NOMO-1 (cell line): Measurements from ENCODE around the gene ACTR8.
"Not testable (repeated sequence)": the region's sequence is repeated elsewhere in the genome, so short reads cannot be mapped to it uniquely, and the experiment has no call there.

Experiments used
- DNase-seq, 2 experiments: peaks; one replicate each; lab custom pipeline; 2025; ENCODE audit not compliant: unreplicated experiment in 2 of 2; lab: John Stamatoyannopoulos, UW

The ACTR8 gene, protein sequence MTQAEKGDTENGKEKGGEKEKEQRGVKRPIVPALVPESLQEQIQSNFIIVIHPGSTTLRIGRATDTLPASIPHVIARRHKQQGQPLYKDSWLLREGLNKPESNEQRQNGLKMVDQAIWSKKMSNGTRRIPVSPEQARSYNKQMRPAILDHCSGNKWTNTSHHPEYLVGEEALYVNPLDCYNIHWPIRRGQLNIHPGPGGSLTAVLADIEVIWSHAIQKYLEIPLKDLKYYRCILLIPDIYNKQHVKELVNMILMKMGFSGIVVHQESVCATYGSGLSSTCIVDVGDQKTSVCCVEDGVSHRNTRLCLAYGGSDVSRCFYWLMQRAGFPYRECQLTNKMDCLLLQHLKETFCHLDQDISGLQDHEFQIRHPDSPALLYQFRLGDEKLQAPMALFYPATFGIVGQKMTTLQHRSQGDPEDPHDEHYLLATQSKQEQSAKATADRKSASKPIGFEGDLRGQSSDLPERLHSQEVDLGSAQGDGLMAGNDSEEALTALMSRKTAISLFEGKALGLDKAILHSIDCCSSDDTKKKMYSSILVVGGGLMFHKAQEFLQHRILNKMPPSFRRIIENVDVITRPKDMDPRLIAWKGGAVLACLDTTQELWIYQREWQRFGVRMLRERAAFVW

DNA sequence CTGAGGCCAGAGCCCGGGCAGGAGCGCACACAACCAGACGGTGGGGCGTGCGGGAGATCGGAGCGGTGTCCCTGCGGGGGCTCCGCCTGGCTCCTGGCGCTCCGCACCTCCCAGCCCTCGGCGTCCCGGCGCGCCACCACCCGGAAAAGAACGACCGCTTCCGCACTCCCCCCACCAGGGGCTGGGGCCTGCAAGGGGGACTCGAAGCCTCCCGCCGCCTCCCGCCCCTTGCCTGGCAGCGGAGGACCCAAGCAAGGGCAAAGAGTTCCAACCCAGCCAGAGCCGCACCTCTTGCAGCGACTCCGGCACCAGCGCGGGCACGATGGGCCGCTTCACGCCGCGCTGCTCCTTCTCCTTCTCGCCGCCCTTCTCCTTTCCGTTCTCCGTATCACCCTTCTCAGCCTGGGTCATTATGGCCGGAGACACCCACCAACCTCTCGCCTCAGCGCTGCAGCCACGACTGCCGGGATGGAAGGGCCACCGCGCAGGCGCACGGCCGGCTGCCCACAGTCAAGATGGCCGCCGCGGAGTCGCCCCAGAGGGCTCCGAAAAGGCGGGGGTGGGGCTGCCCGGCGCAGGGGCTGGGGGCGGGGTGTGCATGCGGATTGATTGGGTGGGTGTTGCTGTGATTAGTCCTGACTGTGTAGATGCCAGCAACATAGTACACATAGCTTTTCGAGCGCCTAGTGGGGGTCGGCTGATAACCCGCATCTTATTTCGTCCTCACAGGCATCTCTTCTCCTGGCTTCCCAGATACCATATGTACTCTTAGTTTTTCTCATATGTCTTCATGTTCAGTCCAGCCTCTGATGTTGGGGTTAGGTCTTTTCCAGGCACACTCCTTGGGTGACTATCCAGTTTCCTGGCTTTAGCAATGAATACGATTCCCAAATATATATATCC is at the start of gene ACTR8:
ACTR8 (minus strand) TSS at position 462 of the 903 bp plus-strand sequence; CDS start at position 411, 51 bp downstream.
- peak; percentile 84 to 89 for DNase-seq

DNA sequence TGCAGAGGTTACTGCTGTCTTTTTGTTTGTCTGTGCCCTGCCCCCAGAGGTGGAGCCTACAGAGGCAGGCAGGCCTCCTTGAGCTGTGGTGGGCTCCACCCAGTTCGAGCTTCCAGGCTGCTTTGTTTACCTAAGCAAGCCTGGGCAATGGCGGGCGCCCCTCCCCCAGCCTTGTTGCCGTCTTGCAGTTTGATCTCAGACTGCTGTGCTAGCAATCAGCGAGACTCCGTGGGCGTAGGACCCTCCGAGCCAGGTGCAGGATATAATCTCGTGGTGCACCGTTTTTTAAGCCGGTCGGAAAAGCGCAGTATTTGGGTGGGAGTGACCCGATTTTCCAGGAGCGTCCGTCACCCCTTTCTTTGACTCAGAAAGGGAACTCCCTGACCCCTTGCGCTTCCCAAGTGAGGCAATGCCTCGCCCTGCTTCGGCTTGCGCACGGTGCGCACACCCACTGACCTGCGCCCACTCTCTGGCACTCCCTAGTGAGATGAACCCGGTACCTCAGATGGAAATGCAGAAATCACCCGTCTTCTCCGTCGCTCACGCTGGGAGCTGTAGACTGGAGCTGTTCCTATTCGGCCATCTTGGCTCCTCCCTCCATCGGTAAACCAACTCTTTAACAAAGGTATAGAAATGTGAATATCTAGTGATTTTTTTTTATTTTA is 45.4 kb upstream of the ACTR8 start:
- not testable (repeated sequence) for DNase-seq

- DNase-seq = peak in 1 of 2 experiments; percentile 1
Observed at GRCh38 chr3:53921296-53921695, 39.3 kb upstream of the ACTR8 start.

DNA sequence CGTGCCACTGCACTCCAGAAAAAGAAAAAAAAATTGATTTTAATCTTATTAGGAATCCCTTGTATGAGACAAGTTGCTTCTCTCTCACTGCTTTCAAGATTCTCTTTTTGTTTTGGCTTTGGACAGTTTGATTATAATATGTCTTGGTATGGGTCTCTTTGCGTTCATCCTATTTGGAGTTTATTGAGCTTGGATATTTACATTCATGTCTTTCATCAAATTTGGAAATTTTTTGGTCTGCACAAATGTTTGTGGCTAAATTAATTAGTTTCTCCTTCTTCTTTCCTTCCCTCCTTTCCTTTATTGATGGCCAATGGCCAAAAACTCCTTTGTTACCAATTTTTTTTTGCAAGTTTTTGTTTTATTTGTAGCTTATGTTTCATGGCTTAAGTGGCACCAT is 37.8 kb upstream of the ACTR8 start:
- DNase-seq = no peak

- no peak for DNase-seq
Observed at GRCh38 chr3:53913401-53913800, 31.4 kb upstream of the ACTR8 start.

DNA sequence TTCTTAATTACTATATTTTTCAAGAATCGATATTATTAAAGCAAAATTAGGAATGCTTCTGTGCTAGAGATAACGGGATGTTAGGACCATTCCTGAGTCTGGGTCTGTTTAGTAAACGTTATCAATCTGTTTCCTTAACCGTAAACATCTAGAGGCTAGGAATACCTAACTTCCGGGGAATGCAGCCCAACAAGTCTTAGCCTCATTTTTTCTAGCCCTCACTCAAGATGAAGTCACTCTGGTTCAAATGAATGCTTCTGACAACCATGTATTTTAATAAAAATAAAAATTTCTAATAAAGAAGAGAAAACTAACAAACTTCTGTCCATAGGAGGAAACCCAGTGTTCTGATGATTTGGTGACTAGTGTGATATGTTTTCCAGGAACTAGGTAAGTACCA is 20.8 kb upstream of the ACTR8 start:
- no peak for DNase-seq

- DNase-seq = no peak
Observed at GRCh38 chr3:53902067-53902466, 20.1 kb upstream of the ACTR8 start.

GRCh38 chr3:53900666-53901331 is 18.8 kb upstream of the ACTR8 start:
- DNase-seq = no peak

DNA sequence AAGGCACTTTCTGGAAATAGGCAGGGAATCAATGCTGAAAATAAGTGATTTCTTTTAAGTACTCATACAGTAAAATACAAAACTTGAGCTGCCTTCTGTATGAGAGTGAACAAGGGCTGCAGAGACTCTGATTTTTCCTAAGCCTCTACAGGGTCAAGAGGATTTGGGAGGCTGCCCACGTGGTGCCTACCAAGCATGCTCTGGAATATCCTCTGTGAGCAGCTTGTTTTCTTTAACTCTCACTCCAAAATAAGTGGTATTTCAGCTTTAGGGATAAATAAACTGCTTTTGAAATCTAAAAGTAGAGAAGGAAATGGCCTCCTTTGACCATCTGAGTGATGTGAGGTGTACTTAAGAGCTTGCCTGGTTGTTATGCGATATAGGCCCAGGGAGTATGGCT is 17.8 kb upstream of the ACTR8 start:
- no peak for DNase-seq

DNA sequence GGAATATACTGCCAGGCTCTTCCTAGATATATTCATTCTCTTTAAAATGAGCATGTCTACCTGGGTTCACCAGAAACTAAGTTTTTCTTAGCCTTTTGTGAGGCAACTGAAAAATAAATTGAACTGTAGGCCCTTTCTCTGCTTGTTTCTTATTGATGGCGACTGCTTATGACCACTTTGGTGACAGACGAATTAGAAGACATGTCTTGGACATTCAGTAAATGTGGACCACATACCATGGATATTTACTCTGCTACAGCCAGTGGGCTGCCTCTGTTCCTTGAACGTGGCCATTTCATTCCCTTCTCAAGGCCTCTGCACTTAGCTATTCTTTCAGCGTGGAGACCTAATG is 10.3 kb upstream of the ACTR8 start:
- DNase-seq = no peak

DNA sequence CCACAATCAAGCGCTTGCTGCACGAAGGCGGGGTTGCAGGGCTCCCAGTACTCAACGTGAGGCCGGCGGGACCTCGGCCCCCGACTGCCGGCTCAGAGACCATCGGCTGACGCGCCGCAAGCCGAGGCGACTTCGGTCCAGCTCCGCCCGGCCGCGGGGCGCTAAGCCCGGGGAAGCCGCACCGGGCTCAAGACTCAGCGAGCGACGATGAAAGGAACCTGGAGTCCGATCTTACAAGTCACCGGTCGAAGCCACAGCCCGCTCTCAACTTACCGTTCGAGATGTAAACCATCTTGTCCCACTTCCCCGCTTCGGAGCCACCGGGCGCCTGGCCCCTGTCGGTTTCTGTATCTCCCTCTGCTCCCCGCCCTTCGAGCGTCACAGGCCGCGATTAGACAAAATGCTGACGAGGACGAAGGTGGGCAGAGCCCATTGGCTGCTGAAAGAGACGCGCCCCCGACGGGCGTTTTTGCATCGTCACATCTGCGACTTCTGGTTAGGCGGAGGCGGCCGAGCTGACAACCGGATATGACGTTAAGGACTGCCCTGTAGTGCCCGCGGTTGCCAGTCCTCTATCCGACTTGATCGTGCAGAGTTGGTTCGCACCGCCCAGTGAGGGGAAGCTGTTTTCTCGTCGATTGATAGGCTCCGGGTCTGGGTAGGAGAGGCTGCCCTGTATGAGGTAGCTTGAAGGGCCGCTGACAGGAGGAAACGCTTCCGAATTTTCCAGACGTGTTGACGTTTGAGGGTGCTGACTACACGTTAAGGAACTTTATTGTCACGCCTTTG is 9.7 kb upstream of the ACTR8 start, which contains the start of gene SELENOK:
SELENOK (minus strand) TSS at position 363 of the 789 bp plus-strand sequence.
- peak; percentile 98 to 99 for DNase-seq

DNA sequence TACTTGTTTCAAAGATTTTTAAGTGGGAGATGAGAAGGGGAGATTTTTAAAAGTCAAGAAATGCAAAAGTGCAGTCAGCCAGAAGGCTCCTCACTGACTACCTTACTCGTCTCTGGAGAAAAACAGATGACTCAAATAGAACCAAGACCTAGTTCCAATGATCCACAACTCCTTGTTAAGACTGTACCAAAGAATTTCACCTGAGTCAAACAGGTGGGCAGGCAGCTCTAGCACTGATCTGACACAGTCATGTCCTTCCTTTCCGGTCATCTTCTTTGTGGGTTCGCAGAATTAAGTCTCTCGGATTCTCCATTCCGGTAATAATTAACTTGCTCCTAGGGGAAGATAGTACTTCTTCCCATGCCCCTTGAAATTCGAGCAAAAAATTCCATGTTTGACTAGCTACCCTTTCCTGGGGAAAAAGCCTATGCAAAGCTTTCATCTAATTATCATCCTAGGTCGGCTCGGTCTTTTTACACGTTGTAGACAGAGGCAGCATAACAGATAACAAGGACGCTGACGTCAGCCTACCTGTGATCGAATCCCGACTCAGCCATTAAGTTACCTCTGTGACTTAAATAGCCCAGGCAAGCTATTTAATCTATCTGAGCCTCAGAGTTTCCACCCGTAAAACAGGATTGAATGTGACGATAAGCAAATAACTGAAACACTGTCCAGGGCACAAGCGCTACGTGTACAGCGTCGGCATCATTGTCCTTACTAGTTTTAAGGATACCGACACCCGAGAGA is 8.9 kb upstream of the ACTR8 start:
- DNase-seq = peak in 1 of 2 experiments; percentile 4

DNA sequence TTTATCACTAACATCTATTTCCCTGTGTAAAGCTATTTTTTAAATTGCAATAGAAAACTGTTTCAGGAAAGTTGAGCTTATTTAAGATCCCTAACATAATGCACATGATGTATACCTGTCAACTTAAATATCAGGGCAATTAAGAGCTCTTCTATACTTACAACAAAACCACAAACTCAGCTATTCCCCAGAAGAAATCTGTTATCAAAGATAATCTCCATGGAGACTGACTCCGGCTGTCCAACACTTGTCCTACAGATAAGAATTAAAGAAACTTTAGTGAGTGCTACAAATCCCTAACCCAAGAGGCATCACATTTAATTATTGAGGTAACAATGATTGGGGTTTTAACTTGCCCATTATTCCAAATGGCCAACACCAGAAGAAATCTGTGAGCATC is 6.3 kb upstream of the ACTR8 start:
- no peak for DNase-seq

DNA sequence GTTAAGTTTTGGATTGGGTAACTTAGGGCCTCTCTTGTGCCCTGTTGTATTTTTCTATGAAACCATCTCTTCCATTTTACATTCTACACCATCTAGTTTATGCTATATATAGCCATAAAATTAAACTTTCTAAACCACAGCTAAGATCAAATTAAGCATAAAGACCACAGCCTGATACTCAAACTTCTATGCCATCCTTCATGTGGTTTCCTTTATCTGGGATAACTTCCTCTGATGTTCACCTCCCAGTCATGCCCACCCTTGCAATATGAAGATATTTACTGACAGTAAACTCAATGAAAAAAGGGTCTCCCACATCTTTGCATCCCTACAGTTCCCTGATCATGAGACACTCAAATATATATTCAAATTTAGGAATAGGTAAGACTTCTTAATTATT is 5.5 kb upstream of the ACTR8 start:
- DNase-seq = no peak

DNA sequence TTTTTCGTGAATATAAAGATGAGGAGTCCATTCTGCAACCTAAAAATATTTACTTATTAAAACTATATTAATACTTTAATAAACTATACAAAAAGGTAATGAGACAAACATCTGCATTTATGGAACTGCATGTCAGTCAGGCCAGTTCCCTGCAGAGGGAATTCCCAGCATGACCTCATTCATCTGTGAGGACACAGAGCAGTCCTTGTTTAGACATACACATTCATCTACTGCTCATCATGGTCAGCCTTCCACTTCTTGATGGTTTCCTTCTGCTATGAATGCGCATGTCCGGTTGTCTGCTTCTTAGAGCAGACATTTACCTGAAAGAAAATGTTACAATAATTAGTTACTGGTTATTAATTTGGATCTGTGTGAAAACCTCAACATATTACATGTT is 3.3 kb upstream of the ACTR8 start:
- no peak for DNase-seq

GRCh38 chr3:53884623-53885022 is 2.7 kb upstream of the ACTR8 start:
- no peak for DNase-seq

DNA sequence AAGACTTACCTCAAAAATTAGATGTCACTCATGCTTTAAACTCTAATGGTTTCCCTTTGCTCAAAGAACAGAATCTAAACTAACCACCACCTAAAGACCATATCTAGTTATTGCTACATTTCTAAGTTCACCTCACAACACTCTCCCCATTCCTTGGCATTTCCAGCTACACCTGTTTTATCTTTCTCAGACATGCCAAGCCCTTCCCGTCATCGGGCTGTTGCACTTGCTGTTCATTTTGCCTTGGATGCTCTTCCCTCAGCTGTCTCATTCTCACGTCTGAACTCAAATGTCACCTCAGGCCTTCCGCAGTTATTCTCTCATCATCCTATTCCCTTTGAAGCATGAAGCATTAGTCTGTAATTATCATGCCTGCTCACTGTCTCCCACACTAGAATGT is 1.1 kb upstream of the ACTR8 start:
- DNase-seq = no peak

- DNase-seq = no peak
Observed at GRCh38 chr3:53880396-53881345, 1.3 kb downstream of the ACTR8 start.
